B cell (primary cell): ENCODE data around the gene SAMD4B. TPM values are rescaled to one million over a fixed set of nuclear protein-coding genes. Genes with fewer than 3 reads are reported as not detected.

Experiments used
- ATAC-seq: fragments of 200-7000 bp; cut with Tn5 transposase; one replicate; pipeline ENCODE4 v1.10.0; 2021; ENCODE audit warnings: low read depth, mild to moderate bottlenecking, moderate number of reproducible peaks, moderate library complexity
- CTCF ChIA-PET: fragments of 350-600 bp; sonication (Branson Sonifier 250); formaldehyde crosslinking; loops from one replicate; lab custom pipeline; 2021; ENCODE audit warnings: antibody characterized with exemption, inconsistent platforms; lab: Charles Lee
- POLR2A ChIA-PET: fragments of 350-600 bp; sonication (Branson Sonifier 250); formaldehyde crosslinking; loops from one replicate; lab custom pipeline; 2021; ENCODE audit warnings: antibody characterized with exemption; lab: Charles Lee
- DNase-seq: peaks from one replicate; pipeline ENCODE4 v3.0.0; 2013
- H2AFZ ChIP-seq: 2 replicates; pipeline ENCODE4 v1.6.1; 2012; ENCODE audit warnings: mild to moderate bottlenecking, low read depth, low read length; ENCODE audit not compliant: insufficient read depth, poor library complexity, severe bottlenecking
- H3K27ac ChIP-seq, 2 donors: 1 replicate in 1 of 2; 2 replicates in 1 of 2; pipeline ENCODE4 v1.5.1; 2012 to 2013; ENCODE audit warnings: low read length in 2 of 2, mild to moderate bottlenecking in 2 of 2, moderate library complexity in 1 of 2
- H3K27me3 ChIP-seq, 4 experiments: fragments of 200-600 bp in 1 of 4; sonication (generic) in 1 of 4; replicated peaks in 1 of 4; 1 replicate in 2 of 4; 2 replicates in 2 of 4; pipeline versions ENCODE4 v1.6.1 to v1.7.0; 2013 to 2016; ENCODE audit warnings: low read length in 3 of 4, mild to moderate bottlenecking in 2 of 4, mixed read lengths in 1 of 4, moderate library complexity in 1 of 4; ENCODE audit not compliant: insufficient read depth in 4 of 4, control insufficient read depth in 3 of 4; ENCODE audit errors: control extremely low read depth in 1 of 4
- H3K36me3 ChIP-seq, 2 experiments: replicated peaks in 1 of 2; 1 replicate in 1 of 2; 2 replicates in 1 of 2; pipeline versions ENCODE4 v1.6.1 to v1.7.1; 2013; ENCODE audit warnings: low read length in 1 of 2; ENCODE audit not compliant: insufficient read depth in 2 of 2, control insufficient read depth in 1 of 2; ENCODE audit errors: control extremely low read depth in 1 of 2, extremely low read depth in 1 of 2
- H3K4me1 ChIP-seq, 2 donors: fragments of 200-600 bp in 1 of 2; sonication (generic) in 1 of 2; 1 replicate in 1 of 2; 2 replicates in 1 of 2; pipeline versions ENCODE4 v1.5.1 to v1.6.1; 2013 to 2017; ENCODE audit warnings: low read length in 2 of 2; ENCODE audit not compliant: control insufficient read depth in 2 of 2, insufficient read depth in 2 of 2
- H3K4me2 ChIP-seq: replicated peaks from 2 replicates; pipeline ENCODE3; 2012; ENCODE audit warnings: mild to moderate bottlenecking, low read depth, low read length; ENCODE audit not compliant: poor library complexity, severe bottlenecking
- H3K4me3 ChIP-seq, 5 experiments: fragments of 200-600 bp in 1 of 5; sonication (generic) in 1 of 5; 1 replicate in 3 of 5; 2 replicates in 2 of 5; pipeline versions ENCODE4 v1.5.1 to v1.7.0; 2011 to 2016; ENCODE audit warnings: low read length in 4 of 5, mild to moderate bottlenecking in 4 of 5, low read depth in 2 of 5, control low read depth in 1 of 5, moderate library complexity in 1 of 5; ENCODE audit not compliant: insufficient read depth in 1 of 5; ENCODE audit errors: control extremely low read depth in 1 of 5, extremely low read depth in 1 of 5
- H3K79me2 ChIP-seq: fragments of 200-600 bp; sonication (generic); one replicate; pipeline ENCODE4 v1.6.0; 2016; ENCODE audit warnings: low read length; ENCODE audit not compliant: control insufficient read depth, insufficient read depth
- H3K9ac ChIP-seq: fragments of 200-600 bp; sonication (generic); 2 replicates; pipeline ENCODE4 v1.6.1; 2017; ENCODE audit warnings: mild to moderate bottlenecking, low read length, moderate library complexity
- H3K9me3 ChIP-seq, 3 donors: one replicate each; pipeline versions ENCODE4 v1.6.1 to v1.7.1; 2013; ENCODE audit warnings: low read length in 2 of 3; ENCODE audit not compliant: control insufficient read depth in 2 of 3, insufficient read depth in 1 of 3; ENCODE audit errors: control extremely low read depth in 1 of 3
- H4K20me1 ChIP-seq: 2 replicates; pipeline ENCODE4 v1.6.0; 2012; ENCODE audit warnings: mild to moderate bottlenecking, low read length; ENCODE audit not compliant: insufficient read depth, control insufficient read depth, poor library complexity, severe bottlenecking
- H3K27ac Mint-ChIP-seq: one replicate; pipeline ENCODE4 v1.8.0; 2021; ENCODE audit warnings: mixed read lengths
- H3K27me3 Mint-ChIP-seq: one replicate; pipeline ENCODE4 v1.8.0; 2021; ENCODE audit warnings: mixed read lengths
- H3K4me1 Mint-ChIP-seq: one replicate; pipeline ENCODE4 v1.8.0; 2021; ENCODE audit warnings: mixed read lengths
- H3K4me3 Mint-ChIP-seq: one replicate; pipeline ENCODE4 v1.8.0; 2021; ENCODE audit warnings: mixed read lengths
- H3K9me3 Mint-ChIP-seq: one replicate; pipeline ENCODE4 v1.8.0; 2022; ENCODE audit warnings: mixed read lengths; ENCODE audit not compliant: insufficient read depth
- EZH2 ChIP-seq: IDR thresholded peaks from 2 replicates; pipeline ENCODE4 v1.6.1; 2012; ENCODE audit warnings: borderline replicate concordance, low read depth, mild to moderate bottlenecking, moderate library complexity, low read length; ENCODE audit not compliant: insufficient read depth, poor library complexity, severe bottlenecking
- WGBS: methylation state at CpG from one replicate; pipeline ENCODE4 v1.1.5; 2013; ENCODE audit warnings: missing lambda C conversion rate; ENCODE audit not compliant: insufficient coverage; 5-methylcytosine and 5-hydroxymethylcytosine counted together
- intact Hi-C: fragments of 100-400 bp; cut with micrococcal nuclease; formaldehyde crosslinking; loops from one replicate; pipeline ENCODE4 v1.10.0; 2022
- polyA plus RNA-seq: library from polyadenylated mRNA; depleted of rRNA; stranded (reverse); fragments of >200 nt; gene quantifications from 2 replicates; pipeline ENCODE4 v1.2.3, GENCODE V29; 2012
- total RNA-seq, 2 donors: library from RNA; stranded (reverse); fragments of 120-200 nt in 1 of 2; gene quantifications; 1 replicate in 1 of 2; 2 replicates in 1 of 2; pipeline versions ENCODE4 v1.2.3 to v1.2.4, GENCODE V29; 2013 to 2022
- TF ChIP-seq, protein P1 (sequence below): fragments of 200-600 bp; IDR thresholded peaks from one replicate; pipeline ENCODE4 v1.8.0; 2022; ENCODE audit warnings: antibody characterized with exemption, mild to moderate bottlenecking

The SAMD4B gene
- total and polyA plus RNA-seq, 2 donors (not counting 1 experiment from before 2014, with no cell fraction given) = 87.3 to 90.0 TPM

DNA sequence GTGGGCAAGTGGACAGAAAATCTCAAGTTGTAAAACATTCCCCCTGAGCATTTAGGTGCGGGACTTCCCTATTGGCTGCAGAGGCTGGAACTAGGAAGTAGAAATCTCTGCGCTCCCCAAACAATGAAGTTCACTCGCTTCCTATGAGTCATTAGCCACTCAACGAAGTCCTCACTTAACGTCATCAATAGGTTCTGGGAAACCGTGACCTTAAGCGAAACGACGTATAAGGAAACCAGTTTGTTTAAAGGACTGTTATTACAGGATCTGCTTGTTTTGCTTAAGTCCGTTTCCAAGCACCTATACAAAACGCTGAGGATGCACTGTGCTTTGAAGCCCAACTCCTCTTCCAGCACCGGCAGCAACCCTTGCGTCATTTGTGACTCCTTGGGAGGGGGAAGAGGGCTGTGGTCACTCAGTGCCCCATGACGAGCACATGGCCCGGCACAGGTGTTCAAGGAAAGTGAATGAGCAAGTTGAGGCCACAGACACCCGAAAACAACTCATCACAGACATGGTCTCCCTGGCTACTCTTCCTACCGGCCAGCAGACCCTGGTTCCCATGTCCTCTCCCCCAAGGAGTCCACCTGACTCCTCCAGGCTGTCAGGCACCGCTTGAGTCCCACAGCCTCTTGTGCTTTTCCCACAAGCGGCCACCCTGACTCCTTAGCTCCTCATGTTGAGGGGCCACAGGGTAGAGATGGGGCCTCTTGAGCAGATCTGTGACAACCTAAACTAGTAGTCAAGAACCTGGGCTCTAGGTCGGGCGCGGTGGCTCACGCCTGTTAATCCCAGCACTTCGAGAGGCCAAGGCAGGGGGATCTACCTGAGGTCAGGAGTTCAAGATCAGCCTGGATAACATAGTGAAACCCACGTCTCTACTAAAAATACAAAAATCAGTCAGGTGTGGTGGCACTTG is 88.7 kb downstream of the SAMD4B start:
- H3K27me3 ChIP-seq = no peaks in the 10 kb centered on the region
- no peak overlapping the region for H3K4me3 ChIP-seq
- 65% methylated on average over 14 of the region's 25 CpGs for WGBS
- peaks cover 7 to 37% of the 10 kb centered on the region in 2 experiments for H3K36me3 ChIP-seq
- peaks cover 33% of the 10 kb centered on the region for H3K79me2 ChIP-seq
- no peak overlapping the region for H3K9ac ChIP-seq
- H3K4me1 ChIP-seq = peaks cover 17 to 25% of the 10 kb centered on the region in 2 donors
- POLR2A ChIA-PET = interaction anchor here (0.7 kb wide), 2 partner anchors 8 to 131 kb away, joined by 5 to 8 read pairs; no protein-coding TSS in a partner anchor
- Mint-ChIP-seq H3K4me3 (peak overlapping the region; percentile 71), H3K9me3 (no peaks in the 10 kb centered on the region), H3K27me3 (no peaks in the 10 kb centered on the region), H3K4me1 (peaks cover 35% of the 10 kb centered on the region), H3K27ac (peak overlapping the region; percentile 94)
- H3K27ac ChIP-seq = peak overlapping the region; percentile 9 to 63
- no peak overlapping the region for H2AFZ ChIP-seq
- no peak for TF ChIP-seq EZH2
- TF ChIP-seq, protein P1, sequence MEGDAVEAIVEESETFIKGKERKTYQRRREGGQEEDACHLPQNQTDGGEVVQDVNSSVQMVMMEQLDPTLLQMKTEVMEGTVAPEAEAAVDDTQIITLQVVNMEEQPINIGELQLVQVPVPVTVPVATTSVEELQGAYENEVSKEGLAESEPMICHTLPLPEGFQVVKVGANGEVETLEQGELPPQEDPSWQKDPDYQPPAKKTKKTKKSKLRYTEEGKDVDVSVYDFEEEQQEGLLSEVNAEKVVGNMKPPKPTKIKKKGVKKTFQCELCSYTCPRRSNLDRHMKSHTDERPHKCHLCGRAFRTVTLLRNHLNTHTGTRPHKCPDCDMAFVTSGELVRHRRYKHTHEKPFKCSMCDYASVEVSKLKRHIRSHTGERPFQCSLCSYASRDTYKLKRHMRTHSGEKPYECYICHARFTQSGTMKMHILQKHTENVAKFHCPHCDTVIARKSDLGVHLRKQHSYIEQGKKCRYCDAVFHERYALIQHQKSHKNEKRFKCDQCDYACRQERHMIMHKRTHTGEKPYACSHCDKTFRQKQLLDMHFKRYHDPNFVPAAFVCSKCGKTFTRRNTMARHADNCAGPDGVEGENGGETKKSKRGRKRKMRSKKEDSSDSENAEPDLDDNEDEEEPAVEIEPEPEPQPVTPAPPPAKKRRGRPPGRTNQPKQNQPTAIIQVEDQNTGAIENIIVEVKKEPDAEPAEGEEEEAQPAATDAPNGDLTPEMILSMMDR = no peak
- ATAC-seq (peak; percentile 69), DNase-seq (peak; percentile 63)
- no peak overlapping the region for H3K4me2 ChIP-seq
- CTCF ChIA-PET = interaction anchor here (0.7 kb wide), 1 partner anchor 19 kb away, joined by 3 read pairs; the partner anchor contains the start of gene PLEKHG2
- no peaks in the 10 kb centered on the region for H3K9me3 ChIP-seq
- peaks cover 34% of the 10 kb centered on the region for H4K20me1 ChIP-seq
- intact Hi-C loops = loop anchor here (2.0 kb wide), 1 partner anchor 14 kb away; the partner anchor contains the start of gene SUPT5H
